T47D (cell line): Measurements from ENCODE around the gene ST6GALNAC4.

Experiments used
- DNase-seq, 2 experiments: peaks; one replicate each; pipeline versions ENCODE4 v3.0.0 to v3.0.0-alpha.2; 2011 to 2012; ENCODE audit warnings: low read depth in 1 of 2, low spot score in 1 of 2
- JUND ChIP-seq: IDR thresholded peaks from 2 replicates; pipeline ENCODE4 v1.6.1; 2012; ENCODE audit warnings: low read depth
- in situ Hi-C: cut with HindIII; loops from 2 replicates; pipeline ENCODE4 v1.10.0; 2016; ENCODE audit warnings: low sequenced_read_pairs, low pct_unique_long_range_greater_than_20kb

The ST6GALNAC4 gene

GRCh38 chr9:127860260-127860659 is 56.6 kb downstream of the ST6GALNAC4 start:
- no peak for TF ChIP-seq JUND
- DNase-seq = no peak
- in situ Hi-C loops = no loop called here

- in situ Hi-C loops = no loop called here
- no peak for TF ChIP-seq JUND
- DNase-seq = no peak
Measured at GRCh38 chr9:127858041-127858512, 58.8 kb downstream of the ST6GALNAC4 start.
